A172 (cell line): Measurements from ENCODE around the gene NRF1. TPM values are rescaled to one million over a fixed set of nuclear protein-coding genes. Genes with fewer than 3 reads are reported as not detected.
A peak's percentile ranks its signal among the peaks of the same experiment; 100 is the strongest.

Experiments used
- DNase-seq: peaks from one replicate; pipeline ENCODE4 v3.0.0-alpha.2; 2015; ENCODE audit warnings: low spot score
- total RNA-seq: library from RNA; depleted of rRNA; stranded (reverse); fragments of >200 nt; shearing (Covaris generic); gene quantifications from 2 replicates; pipeline ENCODE4 v1.2.3, GENCODE V29; 2014

The NRF1 gene
- total RNA-seq, 1 experiment from 2014 or later = 6.0 TPM

DNA sequence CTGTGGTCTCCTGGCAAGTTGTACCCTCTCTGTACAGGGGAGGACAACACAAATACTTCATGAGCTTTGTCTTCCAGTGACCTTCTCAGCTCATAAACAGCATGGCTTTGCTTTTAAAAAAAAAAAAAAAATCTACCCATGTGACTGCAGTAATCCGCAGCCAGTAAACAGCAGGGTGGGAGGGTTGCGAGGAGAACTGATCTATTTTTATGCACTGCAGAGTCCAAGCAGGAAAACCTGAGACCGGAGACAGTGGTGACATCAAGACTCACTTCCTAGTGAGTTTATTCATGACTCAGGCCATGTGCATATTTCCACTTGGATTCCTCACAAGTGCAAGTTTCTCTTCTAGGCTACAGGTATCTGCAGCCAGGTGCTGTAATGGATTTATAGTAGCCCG, 127.9 kb downstream of the NRF1 start:
- peak; percentile 70 for DNase-seq

- no peak for DNase-seq
Measured at GRCh38 chr7:129740574-129741410, 129.3 kb downstream of the NRF1 start.

DNA sequence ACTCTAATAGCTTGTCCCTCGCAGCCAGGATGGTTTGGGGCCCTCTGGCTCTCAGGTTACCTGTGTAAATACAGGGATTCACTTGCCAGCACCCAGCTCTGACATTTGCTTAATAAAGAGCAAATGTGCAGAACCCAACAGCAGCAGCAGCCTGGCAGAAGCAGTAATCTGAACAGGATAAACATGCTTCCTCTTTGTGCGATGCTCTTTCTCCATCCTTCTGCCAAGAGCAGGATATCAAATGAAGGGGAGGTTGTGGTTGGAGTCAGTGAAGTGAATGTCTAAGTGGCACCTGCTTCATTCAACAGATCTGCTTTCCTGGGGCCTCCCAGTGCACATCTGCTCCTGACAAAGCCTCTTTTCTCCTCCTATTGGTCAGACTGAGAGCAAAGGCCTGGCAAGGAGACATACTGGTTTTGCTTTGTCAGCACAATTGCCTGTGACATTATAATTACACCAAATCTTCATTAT, 130.3 kb downstream of the NRF1 start:
- DNase-seq = no peak

GRCh38 chr7:129742256-129742655, 130.7 kb downstream of the NRF1 start:
- no peak for DNase-seq

GRCh38 chr7:129746857-129747529, 135.5 kb downstream of the NRF1 start:
- no peak for DNase-seq

GRCh38 chr7:129748356-129749109, 137.0 kb downstream of the NRF1 start:
- DNase-seq = no peak

GRCh38 chr7:129750091-129750490, 138.6 kb downstream of the NRF1 start:
- DNase-seq = no peak

GRCh38 chr7:129750501-129750900, 139.0 kb downstream of the NRF1 start:
- no peak for DNase-seq

- no peak for DNase-seq
Measured at GRCh38 chr7:129751916-129752315, 140.4 kb downstream of the NRF1 start.

DNA sequence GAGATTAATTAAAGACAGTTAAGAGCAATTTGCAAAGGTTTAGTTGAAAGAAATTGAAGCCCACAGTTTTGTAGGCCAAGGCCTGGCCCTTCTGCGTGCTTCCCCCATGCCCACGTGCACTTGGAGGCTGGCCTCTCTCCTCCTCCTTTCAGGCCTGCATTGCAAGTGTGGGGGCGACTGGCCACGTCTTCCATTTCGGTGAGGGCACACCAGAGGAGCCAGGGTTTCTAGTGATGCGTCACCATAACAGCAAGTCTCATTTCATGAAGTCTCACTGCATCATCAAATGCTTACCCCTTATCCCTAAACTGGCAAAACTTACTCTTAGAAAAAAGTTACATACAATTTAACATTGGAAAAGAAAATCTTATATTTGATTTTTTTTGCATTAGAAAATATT, 141.2 kb downstream of the NRF1 start:
- no peak for DNase-seq

DNA sequence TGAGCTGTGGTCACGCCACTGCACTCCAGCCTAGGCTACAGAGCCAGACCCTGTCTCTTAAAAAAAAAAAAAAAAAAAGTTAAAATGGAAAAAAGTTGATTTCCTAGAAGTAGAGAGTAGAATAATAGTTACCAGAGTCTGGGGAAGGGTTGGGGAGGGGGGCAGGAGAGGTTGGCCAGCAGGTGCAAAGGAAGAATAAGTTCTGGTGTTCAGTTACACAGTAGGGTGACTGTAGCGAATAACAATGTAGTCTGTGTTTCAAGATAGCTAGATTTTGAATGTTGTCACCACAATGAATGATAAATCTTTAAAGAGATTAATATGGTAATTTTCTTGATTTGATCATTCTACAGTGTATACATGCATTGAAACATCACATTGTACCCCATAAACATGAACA, 142.9 kb downstream of the NRF1 start:
- DNase-seq = no peak

DNA sequence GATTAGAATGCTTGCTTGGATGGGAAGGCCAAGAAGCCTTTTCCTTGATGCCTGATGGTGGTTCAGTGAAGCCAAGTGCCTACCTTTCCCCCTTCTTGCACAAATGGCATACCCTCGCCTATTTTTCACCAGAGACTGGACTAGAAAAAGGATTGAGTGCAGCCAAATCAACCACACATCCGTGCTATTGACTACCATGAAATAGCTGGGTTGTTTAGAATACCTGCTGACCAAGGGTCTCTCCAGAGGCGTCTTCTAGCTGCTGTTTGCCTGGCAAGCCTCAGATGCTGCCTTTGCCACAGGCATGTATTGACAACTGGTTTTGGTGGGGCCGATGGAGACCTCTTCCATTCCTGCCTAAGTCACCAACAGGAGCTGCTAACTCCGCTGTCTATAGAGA, 146.5 kb downstream of the NRF1 start:
- no peak for DNase-seq

DNA sequence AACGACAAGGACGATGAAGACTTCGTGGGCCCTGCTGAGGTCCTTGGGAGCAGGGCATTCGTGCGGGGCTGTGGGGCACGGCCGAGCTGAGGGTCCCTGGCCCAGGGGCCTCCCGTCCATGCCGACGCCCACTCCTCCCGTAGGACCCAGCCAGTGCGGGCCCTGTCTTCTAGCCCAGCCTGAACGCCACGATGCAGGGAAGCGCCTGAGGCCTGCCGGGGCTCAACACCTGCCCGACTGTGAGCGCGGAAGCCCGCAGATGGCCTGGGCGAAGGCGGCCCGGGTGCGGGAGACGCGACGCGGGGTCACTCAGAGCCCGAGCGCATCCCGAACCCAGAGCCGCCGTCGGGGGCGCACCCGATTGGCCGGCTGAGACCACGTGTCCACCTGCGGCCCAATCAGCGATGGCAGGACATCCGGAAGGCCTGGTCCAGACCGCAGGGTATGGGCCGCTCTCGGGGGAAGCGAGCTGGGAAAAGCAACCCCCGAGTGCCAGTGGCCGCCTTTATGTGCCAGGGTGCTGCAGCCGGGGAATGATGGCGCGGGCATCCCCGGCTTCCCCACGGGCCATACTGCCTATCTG, 151.0 kb downstream of the NRF1 start:
- no peak for DNase-seq

GRCh38 chr7:129764247-129765084, 152.9 kb downstream of the NRF1 start:
- DNase-seq = no peak

DNA sequence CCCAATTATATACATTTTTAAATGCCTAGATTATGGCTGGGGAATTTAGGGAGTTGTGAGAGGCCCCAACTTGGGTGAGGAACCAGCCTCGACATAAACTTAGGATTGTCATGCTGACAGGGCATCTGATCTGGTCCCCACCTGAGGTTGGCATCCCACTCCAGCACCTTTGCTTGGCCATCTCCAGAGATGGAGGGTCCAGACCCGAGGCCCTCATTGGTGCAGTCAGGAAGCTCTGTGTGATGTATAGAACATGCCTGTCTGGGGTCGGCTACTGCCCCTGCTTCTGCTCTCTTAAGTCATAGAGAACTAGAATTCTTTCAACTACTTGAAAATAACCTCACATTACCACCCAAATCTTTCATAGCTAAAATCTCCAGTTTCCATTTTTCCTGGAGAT, 153.8 kb downstream of the NRF1 start:
- DNase-seq = no peak

DNA sequence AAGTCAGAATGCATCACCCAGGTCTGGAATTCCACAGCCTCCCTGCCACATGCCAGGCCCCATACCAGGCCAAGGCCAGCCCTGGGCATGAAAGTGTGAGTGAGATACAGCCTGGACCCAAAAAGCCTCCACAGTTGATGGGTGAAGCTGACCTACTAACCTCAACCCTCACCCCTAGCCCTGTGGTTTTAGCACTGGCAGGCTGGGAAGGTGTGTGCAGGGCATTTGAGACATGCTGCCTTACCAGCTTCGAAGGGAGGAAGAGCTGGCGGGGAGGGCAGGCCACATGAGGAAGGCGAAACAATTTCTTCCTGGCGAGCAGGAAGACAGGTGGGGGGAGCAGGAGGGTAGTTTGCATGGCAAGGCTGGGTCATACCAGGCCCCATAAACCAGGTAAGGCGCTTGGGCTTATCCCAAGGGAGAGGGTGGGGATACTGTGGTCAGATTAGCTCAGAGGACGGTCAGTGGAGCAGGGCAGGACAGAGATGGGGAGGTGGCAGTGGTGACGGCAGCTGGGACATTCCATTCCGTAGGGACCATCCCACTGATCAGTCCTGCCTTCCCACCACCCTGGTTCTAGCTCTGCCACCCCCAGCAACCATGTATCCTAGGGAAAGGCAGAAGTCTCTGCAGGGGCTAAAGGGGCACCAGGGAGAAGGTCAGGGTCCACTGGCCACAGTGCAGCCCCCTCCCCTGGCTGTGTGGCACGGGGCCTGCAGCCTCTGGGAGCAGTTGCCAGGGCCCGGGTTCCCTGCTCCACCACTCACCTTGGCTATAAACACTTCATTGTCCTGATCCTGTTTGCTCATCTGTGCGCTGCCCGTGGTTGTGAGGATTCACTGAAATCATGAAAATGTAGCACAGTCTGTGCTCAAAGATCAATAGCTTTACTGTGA, 155.8 kb downstream of the NRF1 start:
- DNase-seq = no peak

DNA sequence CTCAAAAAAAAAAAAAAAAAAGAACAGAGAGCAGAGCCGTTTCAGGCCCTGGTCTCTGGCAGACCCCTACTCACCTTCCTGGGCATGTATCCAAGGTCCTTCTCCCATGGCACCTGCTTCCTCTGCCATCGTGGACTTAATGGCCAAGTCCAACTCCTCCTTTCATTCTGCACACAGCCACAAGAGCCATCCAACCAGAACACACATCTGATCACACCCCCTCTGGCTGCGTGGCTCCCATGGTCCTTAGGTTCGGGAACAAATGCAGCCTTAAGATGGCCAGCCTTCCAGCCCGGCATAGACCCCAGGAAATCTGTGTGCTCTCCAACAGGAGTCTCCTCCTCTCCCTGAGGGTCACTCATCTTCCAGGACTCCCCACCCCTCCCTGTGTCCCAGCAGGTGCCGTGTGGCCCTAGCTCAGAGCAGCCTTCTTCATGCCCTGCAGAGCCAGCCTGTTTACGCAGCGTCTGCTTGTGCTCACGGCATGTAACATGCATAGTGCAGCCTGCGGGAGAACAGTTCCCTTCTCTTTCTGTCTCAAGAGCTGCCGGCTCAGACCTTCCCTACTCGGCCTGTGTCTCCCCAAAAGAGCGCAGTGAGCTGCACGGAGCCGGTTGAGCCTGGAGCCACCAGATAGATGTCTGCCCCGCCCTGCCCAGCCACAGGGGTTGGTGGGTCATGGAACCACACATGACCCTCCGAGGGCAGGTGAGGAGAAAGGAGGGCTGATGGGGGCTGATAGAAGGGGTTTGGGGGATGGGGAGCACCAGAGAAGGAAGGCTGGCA, 157.3 kb downstream of the NRF1 start:
- DNase-seq = no peak

DNA sequence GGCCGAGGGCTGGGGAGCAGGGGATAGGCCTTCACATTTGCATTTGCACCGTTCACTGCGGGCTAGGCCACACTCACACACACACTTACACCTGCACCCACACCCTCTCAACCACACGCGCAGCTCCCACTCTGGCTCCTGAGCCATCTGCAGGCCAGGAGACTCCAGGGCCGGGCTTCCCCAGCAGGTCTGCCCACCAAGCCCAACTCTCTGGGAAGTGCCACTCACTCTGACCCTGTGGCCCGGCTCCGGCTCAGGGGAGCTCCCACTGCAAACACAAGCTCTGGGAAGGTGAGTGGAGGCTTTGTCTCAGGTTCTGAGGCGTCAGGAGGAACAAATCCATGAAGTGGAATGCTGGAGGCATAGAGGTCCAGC, 157.9 kb downstream of the NRF1 start:
- DNase-seq = no peak
